Fibroblast of skin of back (primary cell): ENCODE measurements around the gene CEP95. TPM values are rescaled to one million over a fixed set of nuclear protein-coding genes. Genes with fewer than 3 reads are reported as not detected.
"Not testable (repeated sequence)": the region's sequence is repeated elsewhere in the genome, so short reads cannot be mapped to it uniquely, and the experiment has no call there.

Experiments used
- DNase-seq: peaks from one replicate; pipeline ENCODE4 v3.0.0-alpha.2; 2013
- polyA plus RNA-seq, 2 experiments: library from polyadenylated mRNA; unstranded; fragments of 120-200 nt; gene quantifications; one replicate each; pipeline ENCODE4 v1.2.1, GENCODE V29; 2013; ENCODE audit not compliant: insufficient read length in 2 of 2

Gene CEP95, protein sequence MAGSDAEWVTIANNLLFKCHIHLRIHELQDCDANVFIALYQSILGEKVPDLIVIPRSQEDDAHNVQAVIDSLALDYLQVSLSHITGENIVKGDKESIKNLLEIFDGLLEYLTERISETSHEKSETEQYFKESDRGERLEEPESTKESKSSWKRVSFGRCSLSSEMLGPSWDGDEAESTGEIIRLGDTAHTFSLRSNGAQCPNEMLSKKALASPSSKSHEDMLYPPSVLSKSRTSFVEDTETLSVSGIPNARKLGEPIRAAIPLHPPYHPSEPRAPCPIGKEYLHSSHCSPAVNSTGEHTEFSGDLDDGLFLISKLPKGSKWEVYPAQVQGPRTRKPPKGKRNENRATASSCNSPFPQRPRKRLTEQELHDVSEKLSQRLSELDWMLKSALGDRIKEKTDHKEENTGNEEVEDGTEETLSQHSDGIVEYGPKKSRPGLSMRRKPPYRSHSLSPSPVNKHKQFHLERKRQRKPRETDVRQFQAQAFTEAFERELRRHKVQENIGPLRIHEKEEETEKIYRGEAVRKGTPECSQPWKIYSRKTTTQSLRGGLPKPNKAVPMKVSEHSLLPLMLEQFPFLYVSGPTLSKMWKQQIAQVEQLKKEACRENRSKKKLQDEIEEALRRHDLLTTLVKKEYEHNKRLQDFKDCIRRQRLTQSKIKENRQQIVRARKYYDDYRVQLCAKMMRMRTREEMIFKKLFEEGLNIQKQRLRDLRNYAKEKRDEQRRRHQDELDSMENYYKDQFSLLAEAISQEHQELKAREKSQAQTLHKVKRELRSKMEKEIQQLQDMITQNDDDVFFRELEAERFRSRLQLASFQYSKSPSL
- 26.1 TPM for polyA plus RNA-seq (2013, experiment 1 of 2; ENCODE audit: insufficient read length)
- 18.5 TPM for polyA plus RNA-seq (2013, experiment 2 of 2; ENCODE audit: insufficient read length)

- peak; percentile 98 for DNase-seq
Observed at GRCh38 chr17:64506576-64507412, at the start of gene CEP95. Gene CEP95 (plus strand): TSS chr17:64506977. CDS start chr17:64507098, 121 bp downstream.

- peak; percentile 49 for DNase-seq
Observed at GRCh38 chr17:64457156-64457555, 49.6 kb upstream of the CEP95 start.

DNA sequence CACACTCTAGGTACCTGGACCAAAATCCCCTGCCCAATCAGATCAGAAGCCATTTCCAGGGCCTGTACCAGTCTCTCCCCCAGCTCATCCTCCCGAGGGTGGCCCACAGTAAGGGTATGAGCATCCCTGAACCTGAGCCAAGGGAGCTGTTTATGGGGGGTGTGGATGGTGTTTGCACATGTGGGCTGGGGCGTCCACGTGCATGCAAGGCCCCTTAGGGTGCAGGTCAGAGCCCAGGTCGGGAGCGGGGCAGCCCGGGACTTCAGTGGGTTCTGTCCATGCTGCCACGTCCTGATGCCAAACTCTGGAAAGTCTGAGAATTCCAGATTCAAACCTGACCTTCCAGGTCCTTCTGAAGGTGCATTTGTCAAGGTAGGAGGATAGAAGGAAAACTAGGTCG is 48.0 kb upstream of the CEP95 start:
- DNase-seq, result no peak

DNA sequence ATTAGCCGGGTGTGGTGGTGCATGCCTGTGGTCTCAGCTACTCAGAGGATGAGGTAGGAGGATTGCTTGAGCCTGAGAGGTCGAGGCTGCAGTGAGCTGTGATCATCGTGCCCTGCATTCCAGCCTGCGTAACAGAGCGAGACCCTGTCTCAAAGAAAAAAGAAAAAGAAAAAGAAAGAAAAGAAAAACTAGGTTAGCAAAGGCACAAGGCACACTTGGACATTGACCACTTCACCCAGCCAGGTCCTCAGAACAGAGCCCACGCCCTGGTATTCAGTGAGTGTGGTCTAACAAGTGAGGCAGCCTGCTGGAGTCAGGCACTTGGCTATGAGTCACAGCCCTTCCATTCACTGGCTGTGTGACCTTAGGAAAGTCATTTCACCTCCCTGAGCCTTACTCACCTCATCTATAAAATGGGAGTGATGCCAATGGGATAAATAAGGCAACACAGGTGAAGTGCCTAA is 47.5 kb upstream of the CEP95 start:
- DNase-seq, result peak; percentile 69

- not testable (repeated sequence) for DNase-seq
Observed at GRCh38 chr17:64459818-64460217, 47.0 kb upstream of the CEP95 start.

DNA sequence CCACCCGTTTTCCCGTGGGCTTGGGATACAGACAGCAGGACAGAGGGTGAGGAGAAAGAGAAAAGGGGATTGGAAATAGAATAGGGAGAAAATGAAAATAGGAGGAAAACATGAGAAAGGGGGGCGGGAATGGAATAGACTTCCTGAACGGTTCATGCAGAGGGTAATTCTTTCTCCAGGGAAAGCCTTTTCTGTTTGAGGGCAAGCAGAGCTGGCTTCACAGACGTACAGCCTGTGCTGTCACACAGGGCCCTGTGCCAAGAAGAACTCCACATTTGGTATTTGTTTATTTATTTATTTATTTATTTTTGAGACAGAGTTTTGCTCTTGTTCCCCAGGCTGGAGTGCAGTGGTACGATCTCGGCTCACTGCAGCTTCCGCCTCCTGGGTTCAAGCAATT is 45.8 kb upstream of the CEP95 start:
- DNase-seq, result peak; percentile 10

GRCh38 chr17:64461788-64462187 is 45.0 kb upstream of the CEP95 start:
- no peak for DNase-seq

GRCh38 chr17:64466019-64466735 is 40.6 kb upstream of the CEP95 start:
- DNase-seq, result peak; percentile 30

- DNase-seq, result not testable (repeated sequence)
Observed at GRCh38 chr17:64466834-64467233, 39.9 kb upstream of the CEP95 start.

DNA sequence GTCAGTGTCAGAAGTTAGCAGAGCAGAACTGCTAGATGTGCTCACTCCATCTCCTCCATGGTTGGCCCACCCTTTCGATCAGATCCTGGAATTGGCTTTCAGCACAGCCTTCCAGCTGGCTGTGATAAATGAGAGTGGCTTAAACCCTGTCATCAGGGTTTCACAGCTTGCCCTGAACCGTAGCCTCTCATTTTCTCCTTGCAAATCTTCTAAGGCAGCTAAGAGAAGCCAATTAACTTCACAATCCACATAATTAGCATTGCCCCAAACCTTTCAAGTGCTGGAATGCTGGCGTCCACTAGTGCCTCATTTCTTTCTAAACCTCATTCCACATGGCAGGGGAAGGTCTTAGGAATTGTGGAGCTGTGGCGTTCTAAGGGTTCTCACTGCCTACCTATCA is 36.2 kb upstream of the CEP95 start:
- DNase-seq, result no peak

DNA sequence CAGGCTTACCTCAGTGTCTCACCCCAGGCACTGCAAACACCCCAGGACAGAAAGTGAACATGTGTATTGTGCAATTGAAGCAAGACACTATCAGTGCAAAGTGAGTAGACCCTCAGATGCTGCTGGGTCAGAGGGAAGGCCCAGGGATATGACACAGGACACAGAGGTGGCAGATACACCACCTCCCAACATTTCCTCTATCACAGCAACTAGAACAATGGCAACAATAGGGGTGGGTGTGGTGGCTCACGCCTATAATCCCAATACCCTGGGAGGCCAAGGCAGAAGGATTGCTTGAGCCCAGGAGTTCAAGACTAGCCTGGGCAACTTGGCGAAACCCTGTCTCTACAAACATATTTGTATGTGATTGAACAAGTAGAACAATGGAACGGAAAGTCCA is 35.3 kb upstream of the CEP95 start:
- no peak for DNase-seq

GRCh38 chr17:64472564-64472963 is 34.2 kb upstream of the CEP95 start:
- no peak for DNase-seq

- DNase-seq, result no peak
Observed at GRCh38 chr17:64477849-64478248, 28.9 kb upstream of the CEP95 start.

GRCh38 chr17:64480951-64481350 is 25.8 kb upstream of the CEP95 start:
- no peak for DNase-seq

DNA sequence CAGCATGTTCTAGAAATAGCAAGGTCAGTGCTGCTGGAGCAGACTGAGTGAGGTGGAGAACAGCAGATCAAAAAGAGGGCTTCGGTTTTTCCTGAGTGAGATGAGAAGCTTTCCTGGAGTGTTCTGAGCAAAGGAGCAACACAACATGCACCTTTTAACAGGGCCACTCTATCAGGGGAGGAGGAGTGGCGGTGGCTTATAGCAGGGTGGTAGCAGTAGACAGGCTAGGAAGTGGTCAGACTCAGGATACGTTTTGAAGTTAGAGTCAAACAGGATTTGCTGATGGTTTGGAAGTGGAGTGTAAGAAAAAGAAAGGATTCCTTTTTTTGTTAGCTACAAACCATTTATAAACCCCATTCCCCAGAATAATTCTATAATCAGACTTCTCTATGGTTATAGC is 22.4 kb upstream of the CEP95 start:
- no peak for DNase-seq

DNA sequence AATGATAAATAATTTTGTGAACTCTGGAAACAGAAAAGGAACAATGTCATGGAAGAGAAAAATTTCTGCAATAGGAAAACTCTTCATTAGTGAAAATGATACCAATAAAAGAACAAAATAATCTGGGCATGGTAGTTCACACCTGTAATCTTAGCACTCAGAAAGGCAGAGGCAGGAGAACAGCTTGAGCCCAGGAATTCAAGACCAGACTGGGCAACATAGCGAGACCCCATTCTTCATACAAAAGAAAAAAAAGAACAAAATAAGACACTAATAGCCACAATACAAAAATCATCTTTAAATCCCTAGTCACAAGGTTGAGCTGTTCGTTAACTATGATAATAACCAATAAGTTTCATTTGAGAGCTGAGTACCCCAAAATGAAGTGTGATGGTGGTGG is 18.5 kb upstream of the CEP95 start:
- no peak for DNase-seq

DNA sequence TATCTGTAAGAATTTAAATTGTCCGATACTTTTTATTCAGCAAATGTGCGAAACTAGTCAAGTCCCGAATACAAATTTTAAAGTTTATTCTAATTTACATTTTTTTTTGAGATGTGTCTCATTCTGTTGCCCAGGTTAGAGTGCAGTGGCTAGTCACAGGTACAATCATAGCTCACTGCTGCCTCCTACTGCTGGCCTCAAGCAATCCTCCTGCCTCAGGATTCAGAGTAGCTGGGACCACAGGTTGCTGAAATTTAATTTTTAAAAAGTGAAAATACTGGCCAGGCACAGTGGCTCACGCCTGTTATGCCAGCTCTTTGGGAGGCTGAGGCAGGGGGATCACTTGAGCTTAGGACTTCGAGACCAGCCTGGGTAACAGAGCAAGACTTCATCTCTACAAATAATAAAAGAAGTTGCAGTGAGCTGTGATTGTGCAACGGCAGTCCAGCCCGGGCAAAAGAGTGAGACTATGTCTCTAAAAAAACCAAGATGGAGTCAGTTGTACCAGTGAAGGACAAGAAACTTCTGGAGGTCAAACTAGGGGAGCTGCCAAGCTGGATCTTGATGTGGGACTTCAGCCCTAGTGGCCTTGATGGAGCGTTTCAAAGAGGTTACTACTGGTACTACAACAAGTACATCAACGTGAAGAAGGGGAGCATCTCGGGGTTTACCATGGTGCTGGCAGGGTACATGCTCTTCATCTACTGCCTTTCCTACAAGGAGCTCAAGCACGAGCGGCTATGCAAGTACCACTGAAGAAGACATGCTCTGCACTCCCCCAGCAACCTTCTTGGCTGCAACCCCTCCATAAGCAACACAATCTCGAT is 15.5 kb upstream of the CEP95 start:
- no peak for DNase-seq

DNA sequence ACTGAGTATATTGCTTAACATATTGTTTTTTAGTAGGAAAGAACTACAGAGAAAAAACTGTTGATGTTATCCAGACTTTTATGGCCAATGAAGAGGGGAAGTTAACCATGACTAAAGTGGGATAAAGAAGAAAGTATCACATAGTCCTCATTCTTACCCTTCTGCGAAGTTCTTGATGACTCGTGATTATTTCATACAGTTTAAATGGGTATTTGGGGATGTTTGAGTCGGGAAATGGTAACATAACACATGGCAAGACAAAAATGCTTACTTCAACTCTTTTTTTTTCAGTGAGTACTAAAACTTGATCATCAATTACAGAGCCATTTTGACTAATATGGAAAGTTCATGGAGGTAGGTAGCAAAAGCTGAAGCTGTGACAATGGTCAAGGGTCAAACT is 14.8 kb upstream of the CEP95 start:
- DNase-seq, result peak; percentile 83

GRCh38 chr17:64492481-64493109 is 14.2 kb upstream of the CEP95 start:
- DNase-seq, result no peak

DNA sequence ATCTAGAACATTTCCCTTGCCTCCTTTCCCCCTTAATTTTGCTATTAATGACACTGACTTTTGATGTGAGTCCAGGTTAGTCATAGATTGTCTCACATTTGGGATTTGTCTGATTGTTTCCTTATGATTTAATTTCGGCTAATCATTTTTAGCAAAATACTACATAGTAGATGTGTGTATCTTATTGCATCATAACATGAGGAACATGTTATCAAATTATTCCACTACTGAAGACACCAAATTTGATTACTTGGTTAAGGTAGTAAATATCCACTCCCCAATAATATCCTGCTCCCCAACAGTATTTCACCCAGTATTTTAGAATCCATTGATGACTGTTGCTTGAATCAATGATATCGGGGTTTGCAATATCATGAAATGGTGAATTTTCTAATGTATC is 12.7 kb upstream of the CEP95 start:
- no peak for DNase-seq
